ENCODE measurements around the gene KATNIP.
A peak's percentile ranks its signal among the peaks of the same experiment; 100 is the strongest.

The KATNIP gene

GRCh38 chr16:27549746-27550581 is at the start of gene KATNIP, which contains the start of gene GTF3C1:
Gene KATNIP, plus strand, starts transcription at chr16:27550144. Its CDS starts 27 bp downstream, at chr16:27550171.
Gene GTF3C1, minus strand, starts transcription at chr16:27549913. Its CDS starts 23 bp downstream, at chr16:27549890.
- H3K27ac ChIP-seq (ENCODE audit: low read depth, low read length): peak within 1 kb of the TSS; percentile 89
- no peaks in the 10 kb centered on the region for H3K27me3 ChIP-seq (ENCODE audit: control insufficient read depth, insufficient read depth, low read length)
- H3K36me3 ChIP-seq (ENCODE audit: control insufficient read depth, insufficient read depth, low read length): no peaks in the 10 kb centered on the region
- H3K4me1 ChIP-seq (ENCODE audit: control insufficient read depth, insufficient read depth, low read length): peaks cover 6% of the 10 kb centered on the region
- H3K9ac ChIP-seq (ENCODE audit: low read length): peak within 1 kb of the TSS; percentile 95
- peak within 1 kb of the TSS; percentile 100 for H3K4me3 ChIP-seq (ENCODE audit: low read length)

- Histone ChIP-seq H3K9ac (ENCODE audit: low read length) (no peak overlapping the region), H3K27me3 (ENCODE audit: control insufficient read depth, insufficient read depth, low read length) (no peaks in the 10 kb centered on the region), H3K4me3 (ENCODE audit: low read length) (no peak overlapping the region), H3K27ac (ENCODE audit: low read depth, low read length) (no peak overlapping the region), H3K36me3 (ENCODE audit: control insufficient read depth, insufficient read depth, low read length) (peaks cover 70% of the 10 kb centered on the region), H3K4me1 (ENCODE audit: control insufficient read depth, insufficient read depth, low read length) (no peaks in the 10 kb centered on the region)
Measured at GRCh38 chr16:27500801-27501200, 49.1 kb upstream of the KATNIP start.

- Histone ChIP-seq H3K27me3 (ENCODE audit: control insufficient read depth, insufficient read depth, low read length) (no peaks in the 10 kb centered on the region), H3K4me1 (ENCODE audit: control insufficient read depth, insufficient read depth, low read length) (no peaks in the 10 kb centered on the region), H3K4me3 (ENCODE audit: low read length) (no peak overlapping the region), H3K36me3 (ENCODE audit: control insufficient read depth, insufficient read depth, low read length) (peaks cover 66% of the 10 kb centered on the region), H3K27ac (ENCODE audit: low read depth, low read length) (no peak overlapping the region), H3K9ac (ENCODE audit: low read length) (no peak overlapping the region)
Measured at GRCh38 chr16:27503662-27504061, 46.3 kb upstream of the KATNIP start.

- Histone ChIP-seq H3K4me3 (ENCODE audit: low read length) (no peak overlapping the region), H3K4me1 (ENCODE audit: control insufficient read depth, insufficient read depth, low read length) (no peaks in the 10 kb centered on the region), H3K9ac (ENCODE audit: low read length) (no peak overlapping the region), H3K27ac (ENCODE audit: low read depth, low read length) (no peak overlapping the region), H3K36me3 (ENCODE audit: control insufficient read depth, insufficient read depth, low read length) (peaks cover 57% of the 10 kb centered on the region), H3K27me3 (ENCODE audit: control insufficient read depth, insufficient read depth, low read length) (no peaks in the 10 kb centered on the region)
Measured at GRCh38 chr16:27505297-27506236, 44.4 kb upstream of the KATNIP start.

GRCh38 chr16:27506771-27507170 is 43.2 kb upstream of the KATNIP start:
- no peak overlapping the region for H3K9ac ChIP-seq (ENCODE audit: low read length)
- H3K36me3 ChIP-seq (ENCODE audit: control insufficient read depth, insufficient read depth, low read length): peaks cover 52% of the 10 kb centered on the region
- no peak overlapping the region for H3K27ac ChIP-seq (ENCODE audit: low read depth, low read length)

GRCh38 chr16:27508476-27508875 is 41.5 kb upstream of the KATNIP start:
- Histone ChIP-seq H3K9ac (ENCODE audit: low read length) (no peak overlapping the region), H3K4me1 (ENCODE audit: control insufficient read depth, insufficient read depth, low read length) (no peaks in the 10 kb centered on the region), H3K4me3 (ENCODE audit: low read length) (no peak overlapping the region), H3K27ac (ENCODE audit: low read depth, low read length) (no peak overlapping the region), H3K36me3 (ENCODE audit: control insufficient read depth, insufficient read depth, low read length) (peaks cover 43% of the 10 kb centered on the region), H3K27me3 (ENCODE audit: control insufficient read depth, insufficient read depth, low read length) (no peaks in the 10 kb centered on the region)

More at GRCh38 chr16:27506771-27507170, 43.2 kb upstream of the KATNIP start:
- no peaks in the 10 kb centered on the region for H3K4me1 ChIP-seq (ENCODE audit: control insufficient read depth, insufficient read depth, low read length)
- H3K27me3 ChIP-seq (ENCODE audit: control insufficient read depth, insufficient read depth, low read length): no peaks in the 10 kb centered on the region
- H3K4me3 ChIP-seq (ENCODE audit: low read length): no peak overlapping the region

- Histone ChIP-seq H3K4me3 (ENCODE audit: low read length) (no peak overlapping the region), H3K4me1 (ENCODE audit: control insufficient read depth, insufficient read depth, low read length) (no peaks in the 10 kb centered on the region), H3K9ac (ENCODE audit: low read length) (no peak overlapping the region), H3K27ac (ENCODE audit: low read depth, low read length) (no peak overlapping the region), H3K27me3 (ENCODE audit: control insufficient read depth, insufficient read depth, low read length) (no peaks in the 10 kb centered on the region), H3K36me3 (ENCODE audit: control insufficient read depth, insufficient read depth, low read length) (peaks cover 23% of the 10 kb centered on the region)
Measured at GRCh38 chr16:27511657-27512448, 38.1 kb upstream of the KATNIP start.

GRCh38 chr16:27514806-27515205 is 35.1 kb upstream of the KATNIP start:
- Histone ChIP-seq H3K9ac (ENCODE audit: low read length) (no peak overlapping the region), H3K4me1 (ENCODE audit: control insufficient read depth, insufficient read depth, low read length) (no peaks in the 10 kb centered on the region), H3K4me3 (ENCODE audit: low read length) (no peak overlapping the region), H3K27me3 (ENCODE audit: control insufficient read depth, insufficient read depth, low read length) (no peaks in the 10 kb centered on the region), H3K36me3 (ENCODE audit: control insufficient read depth, insufficient read depth, low read length) (peaks cover 17% of the 10 kb centered on the region), H3K27ac (ENCODE audit: low read depth, low read length) (no peak overlapping the region)

GRCh38 chr16:27515874-27516353 is 34.0 kb upstream of the KATNIP start:
- Histone ChIP-seq H3K36me3 (ENCODE audit: control insufficient read depth, insufficient read depth, low read length) (peaks cover 11% of the 10 kb centered on the region), H3K27ac (ENCODE audit: low read depth, low read length) (no peak overlapping the region), H3K9ac (ENCODE audit: low read length) (no peak overlapping the region), H3K27me3 (ENCODE audit: control insufficient read depth, insufficient read depth, low read length) (no peaks in the 10 kb centered on the region), H3K4me1 (ENCODE audit: control insufficient read depth, insufficient read depth, low read length) (no peaks in the 10 kb centered on the region), H3K4me3 (ENCODE audit: low read length) (no peak overlapping the region)

GRCh38 chr16:27516365-27516764 is 33.6 kb upstream of the KATNIP start:
- Histone ChIP-seq H3K4me3 (ENCODE audit: low read length) (no peak overlapping the region), H3K27me3 (ENCODE audit: control insufficient read depth, insufficient read depth, low read length) (no peaks in the 10 kb centered on the region), H3K36me3 (ENCODE audit: control insufficient read depth, insufficient read depth, low read length) (peaks cover 10% of the 10 kb centered on the region), H3K9ac (ENCODE audit: low read length) (no peak overlapping the region), H3K4me1 (ENCODE audit: control insufficient read depth, insufficient read depth, low read length) (peaks cover 4% of the 10 kb centered on the region), H3K27ac (ENCODE audit: low read depth, low read length) (no peak overlapping the region)

GRCh38 chr16:27517664-27518063 is 32.3 kb upstream of the KATNIP start:
- no peak overlapping the region for H3K9ac ChIP-seq (ENCODE audit: low read length)
- peaks cover 2% of the 10 kb centered on the region for H3K36me3 ChIP-seq (ENCODE audit: control insufficient read depth, insufficient read depth, low read length)
- H3K27me3 ChIP-seq (ENCODE audit: control insufficient read depth, insufficient read depth, low read length): no peaks in the 10 kb centered on the region
- peaks cover 5% of the 10 kb centered on the region for H3K4me1 ChIP-seq (ENCODE audit: control insufficient read depth, insufficient read depth, low read length)
- H3K4me3 ChIP-seq (ENCODE audit: low read length): no peak overlapping the region
- no peak overlapping the region for H3K27ac ChIP-seq (ENCODE audit: low read depth, low read length)

Measured in rectal smooth muscle tissue (tissue), 1 donor.